DND-41 (cell line): ENCODE data around the gene STK4.

ENCODE experiments used
- ATAC-seq: fragments of 200-7000 bp; cut with Tn5 transposase; 3 replicates; pipeline ENCODE4 v1.9.1; 2021; ENCODE audit warnings: low read depth; ENCODE audit not compliant: insufficient read depth
- DNase-seq: peaks from one replicate; pipeline ENCODE4 v3.0.0-alpha.2; 2020
- H2AFZ ChIP-seq: 2 replicates; pipeline ENCODE4 v1.6.0; 2012; ENCODE audit warnings: low read depth, low read length
- H3K27ac ChIP-seq: 2 replicates; pipeline ENCODE4 v1.5.1; 2012; ENCODE audit warnings: low read length, inconsistent platforms
- H3K27me3 ChIP-seq: fragments of 200-600 bp; sonication (generic); 2 replicates; pipeline ENCODE4 v1.6.0; 2012; ENCODE audit warnings: low read length, mild to moderate bottlenecking, inconsistent platforms; ENCODE audit not compliant: insufficient read depth, poor library complexity
- H3K36me3 ChIP-seq: 2 replicates; pipeline ENCODE4 v1.5.1; 2012; ENCODE audit warnings: low read length, inconsistent platforms; ENCODE audit not compliant: insufficient read depth
- H3K4me1 ChIP-seq: 2 replicates; pipeline ENCODE4 v1.5.1; 2012; ENCODE audit warnings: mild to moderate bottlenecking, low read length; ENCODE audit not compliant: insufficient read depth
- H3K4me2 ChIP-seq: 2 replicates; pipeline ENCODE4 v1.6.0; 2012; ENCODE audit warnings: mild to moderate bottlenecking, moderate library complexity, low read length, inconsistent platforms; ENCODE audit not compliant: insufficient read depth
- H3K4me3 ChIP-seq, 2 experiments: fragments of 200-600 bp in 1 of 2; shearing (Covaris generic) in 1 of 2; 2 replicates each; pipeline ENCODE4 v1.5.1; 2012 to 2016; ENCODE audit warnings: inconsistent platforms in 2 of 2, low read length in 2 of 2, mild to moderate bottlenecking in 2 of 2, low read depth in 1 of 2, moderate library complexity in 1 of 2
- H3K79me2 ChIP-seq: 2 replicates; pipeline ENCODE4 v1.6.0; 2012; ENCODE audit warnings: low read length, inconsistent platforms; ENCODE audit not compliant: insufficient read depth
- H3K9ac ChIP-seq: 2 replicates; pipeline ENCODE4 v1.6.0; 2012; ENCODE audit warnings: low read depth, mild to moderate bottlenecking, inconsistent platforms, low read length, moderate library complexity
- H3K9me3 ChIP-seq: 2 replicates; pipeline ENCODE4 v1.5.1; 2012; ENCODE audit warnings: low read length, moderate library complexity, mild to moderate bottlenecking, inconsistent platforms; ENCODE audit not compliant: insufficient read depth, severe bottlenecking
- H4K20me1 ChIP-seq: 2 replicates; pipeline ENCODE4 v1.6.0; 2012; ENCODE audit warnings: low read length; ENCODE audit not compliant: insufficient read depth
- CTCF ChIP-seq: IDR thresholded peaks from 2 replicates; pipeline ENCODE4 v1.5.1; 2012; ENCODE audit warnings: borderline replicate concordance, low read length, moderate library complexity, mild to moderate bottlenecking; ENCODE audit not compliant: poor library complexity, severe bottlenecking; ENCODE audit errors: extremely low read depth
- EZH2 ChIP-seq: IDR thresholded peaks from 3 replicates; pipeline ENCODE4 v1.6.1; 2012; ENCODE audit warnings: borderline replicate concordance, low read depth, mild to moderate bottlenecking, moderate library complexity, low read length, inconsistent platforms; ENCODE audit not compliant: severe bottlenecking

STK4 gene

GRCh38 chr20:44979090-44979621 is 12.8 kb downstream of the STK4 start:
- peak overlapping the region; percentile 47 for H2AFZ ChIP-seq
- H3K36me3 ChIP-seq = peaks cover 72% of the 10 kb centered on the region
- H3K4me1 ChIP-seq = peaks cover 41% of the 10 kb centered on the region
- TF ChIP-seq EZH2 (no peak), CTCF (no peak)
- peak; percentile 67 for DNase-seq
- H3K27ac ChIP-seq = peak overlapping the region; percentile 77
- peak overlapping the region; percentile 35 for H3K9ac ChIP-seq
- H3K4me2 ChIP-seq = peak overlapping the region; percentile 60
- H3K79me2 ChIP-seq = peaks cover 8% of the 10 kb centered on the region
- no peaks in the 10 kb centered on the region for H3K9me3 ChIP-seq
- no peaks in the 10 kb centered on the region for H3K27me3 ChIP-seq
- peak; percentile 95 for ATAC-seq
- peak overlapping the region in 1 of 2 experiments; percentile 39; a peak in 2 of 4 replicates for H3K4me3 ChIP-seq
- no peaks in the 10 kb centered on the region for H4K20me1 ChIP-seq

- peaks cover 70% of the 10 kb centered on the region for H3K36me3 ChIP-seq
- no peak overlapping the region for H3K9ac ChIP-seq
- no peaks in the 10 kb centered on the region for H4K20me1 ChIP-seq
- ATAC-seq (no peak), DNase-seq (no peak)
- H2AFZ ChIP-seq = no peak overlapping the region
- H3K27me3 ChIP-seq = no peaks in the 10 kb centered on the region
- H3K4me1 ChIP-seq = peaks cover 35% of the 10 kb centered on the region
- no peak overlapping the region for H3K4me2 ChIP-seq
- no peak overlapping the region for H3K4me3 ChIP-seq
- H3K27ac ChIP-seq = no peak overlapping the region
- H3K9me3 ChIP-seq = no peaks in the 10 kb centered on the region
- TF ChIP-seq EZH2 (no peak), CTCF (no peak)
- peaks cover 8% of the 10 kb centered on the region for H3K79me2 ChIP-seq
Measured at GRCh38 chr20:44981736-44982406, 15.6 kb downstream of the STK4 start.

- Histone ChIP-seq H3K27ac (no peak overlapping the region), H4K20me1 (no peaks in the 10 kb centered on the region), H3K4me1 (peaks cover 22% of the 10 kb centered on the region), H3K79me2 (peaks cover 8% of the 10 kb centered on the region), H3K9me3 (no peaks in the 10 kb centered on the region), H3K9ac (no peak overlapping the region), H2AFZ (no peak overlapping the region), H3K36me3 (peaks cover 79% of the 10 kb centered on the region), H3K27me3 (no peaks in the 10 kb centered on the region), H3K4me3 (no peak overlapping the region), H3K4me2 (no peak overlapping the region)
- DNase-seq (no peak), ATAC-seq (no peak)
- TF ChIP-seq EZH2 (no peak), CTCF (no peak)
Measured at GRCh38 chr20:44983093-44983674, 16.9 kb downstream of the STK4 start.
